HepG2 (cell line): ENCODE data around the gene UBL5. TPM values are rescaled to one million over a fixed set of nuclear protein-coding genes. Genes with fewer than 3 reads are reported as not detected.

Source experiments
- JDP2 ChIP-seq: sonication (generic); formaldehyde crosslinking; IDR thresholded peaks from 2 replicates; pipeline ENCODE4 v1.8.1; 2022; ENCODE audit warnings: missing genetic modification reagents, borderline replicate concordance
- MIER2 ChIP-seq: IDR thresholded peaks from 2 replicates; pipeline ENCODE4 v1.6.1; 2016; ENCODE audit warnings: missing biosample characterization, missing genetic modification reagents
- NPAS2 ChIP-seq: sonication (generic); formaldehyde crosslinking; IDR thresholded peaks from 2 replicates; pipeline ENCODE4 v1.8.0; 2022; ENCODE audit warnings: mild to moderate bottlenecking, missing genetic modification reagents, borderline replicate concordance
- PCBP2 ChIP-seq: fragments of 200-400 bp; formaldehyde crosslinking; optimal IDR thresholded peaks from 2 replicates; pipeline ENCODE3; 2018; ENCODE audit warnings: low read length, low read depth; ENCODE audit not compliant: poor library complexity, severe bottlenecking
- PRPF4 ChIP-seq: fragments of 200-400 bp; formaldehyde crosslinking; IDR thresholded peaks from 2 replicates; pipeline ENCODE4 v1.6.1; 2016; ENCODE audit warnings: low read length, low read depth; ENCODE audit not compliant: poor library complexity, severe bottlenecking
- SIX1 ChIP-seq: sonication (generic); formaldehyde crosslinking; IDR thresholded peaks from 2 replicates; pipeline ENCODE4 v1.4.0; 2020; ENCODE audit warnings: missing genetic modification reagents, borderline replicate concordance
- TCF12 ChIP-seq, 2 experiments: fragments of 450-650 bp in 1 of 2; sonication (generic) in 1 of 2; formaldehyde crosslinking in 1 of 2; IDR thresholded peaks; 2 replicates each; pipeline versions ENCODE4 v1.6.1 to v1.8.0; 2017 to 2022; ENCODE audit warnings: antibody characterized with exemption in 1 of 2, mild to moderate bottlenecking in 1 of 2, missing genetic modification reagents in 1 of 2, moderate library complexity in 1 of 2
- ZFYVE20 ChIP-seq: sonication (generic); formaldehyde crosslinking; IDR thresholded peaks from 2 replicates; pipeline ENCODE4 v1.8.0; 2023; ENCODE audit warnings: low read depth, mild to moderate bottlenecking, moderate library complexity, missing genetic modification reagents, borderline replicate concordance
- ZNF264 ChIP-seq: sonication (generic); formaldehyde crosslinking; IDR thresholded peaks from 2 replicates; pipeline ENCODE4 v1.4.0; 2020; ENCODE audit warnings: missing genetic modification reagents
- ZNF296 ChIP-seq: sonication (generic); formaldehyde crosslinking; conservative IDR thresholded peaks from 2 replicates; pipeline ENCODE4 v1.5.0; 2020; ENCODE audit warnings: mild to moderate bottlenecking, missing genetic modification reagents
- ZNF557 ChIP-seq: sonication (generic); formaldehyde crosslinking; IDR thresholded peaks from 2 replicates; pipeline ENCODE4 v1.4.0; 2020; ENCODE audit warnings: missing genetic modification reagents
- ZNF589 ChIP-seq: sonication (generic); formaldehyde crosslinking; conservative IDR thresholded peaks from 2 replicates; pipeline ENCODE4 v1.8.0; 2022; ENCODE audit warnings: mild to moderate bottlenecking, moderate library complexity, missing genetic modification reagents
- ZNF619 ChIP-seq: sonication (generic); formaldehyde crosslinking; IDR thresholded peaks from 2 replicates; pipeline ENCODE4 v1.4.0; 2020; ENCODE audit warnings: mild to moderate bottlenecking, missing genetic modification reagents
- ZNF629 ChIP-seq: sonication (generic); formaldehyde crosslinking; conservative IDR thresholded peaks from 2 replicates; pipeline ENCODE4 v1.5.0; 2020; ENCODE audit warnings: missing genetic modification reagents
- polyA plus RNA-seq, 8 experiments: library from polyadenylated mRNA; depleted of rRNA in 3 of 8; stranded (reverse) in 7 of 8; unstranded in 1 of 8; fragments of >200 nt; fragmentation: Illumina TruSeq in 4 of 8; extraction: Trizol in 4 of 8; gene quantifications; 2 replicates each; pipeline versions ENCODE4 v1.2.1 to v1.2.3, GENCODE V29; 2011 to 2016; ENCODE audit warnings: low read depth in 4 of 8, missing spikeins in 1 of 8, mixed read lengths in 1 of 8; ENCODE audit not compliant: insufficient read depth in 1 of 8
- total RNA-seq, 5 experiments: library from RNA; depleted of rRNA; stranded (reverse); fragments of >200 nt; fragmentation: Illumina TruSeq; extraction: Trizol; gene quantifications; 2 replicates each; pipeline ENCODE4 v1.2.3, GENCODE V29; 2016; ENCODE audit warnings: low read depth in 1 of 5
- TF ChIP-seq, protein P1 (sequence below): sonication (generic); formaldehyde crosslinking; IDR thresholded peaks from 2 replicates; pipeline ENCODE4 v1.8.0; 2022; ENCODE audit warnings: mild to moderate bottlenecking, missing genetic modification reagents, moderate library complexity
- TF ChIP-seq, protein P2 (sequence below): IDR thresholded peaks from 2 replicates; pipeline ENCODE4 v1.6.1; 2016; ENCODE audit warnings: low read depth, borderline replicate concordance
- TF ChIP-seq, protein P3 (sequence below): sonication (generic); formaldehyde crosslinking; IDR thresholded peaks from 2 replicates; pipeline ENCODE4 v1.4.0; 2020; ENCODE audit warnings: missing genetic modification reagents, borderline replicate concordance
- TF ChIP-seq, protein P4 (sequence below): sonication (generic); formaldehyde crosslinking; IDR thresholded peaks from 2 replicates; pipeline ENCODE4 v1.5.1; 2020; ENCODE audit warnings: missing genetic modification reagents, mild to moderate bottlenecking, borderline replicate concordance
- TF ChIP-seq, protein P5 (sequence below): sonication (generic); formaldehyde crosslinking; IDR thresholded peaks from 2 replicates; pipeline ENCODE4 v1.5.1; 2020; ENCODE audit warnings: mild to moderate bottlenecking, missing genetic modification reagents

UBL5 gene
- total and polyA plus RNA-seq, 2 of the 13 experiments (the other 11 are each of a cell fraction or from before 2014, with no cell fraction given): 373 to 487 TPM

DNA sequence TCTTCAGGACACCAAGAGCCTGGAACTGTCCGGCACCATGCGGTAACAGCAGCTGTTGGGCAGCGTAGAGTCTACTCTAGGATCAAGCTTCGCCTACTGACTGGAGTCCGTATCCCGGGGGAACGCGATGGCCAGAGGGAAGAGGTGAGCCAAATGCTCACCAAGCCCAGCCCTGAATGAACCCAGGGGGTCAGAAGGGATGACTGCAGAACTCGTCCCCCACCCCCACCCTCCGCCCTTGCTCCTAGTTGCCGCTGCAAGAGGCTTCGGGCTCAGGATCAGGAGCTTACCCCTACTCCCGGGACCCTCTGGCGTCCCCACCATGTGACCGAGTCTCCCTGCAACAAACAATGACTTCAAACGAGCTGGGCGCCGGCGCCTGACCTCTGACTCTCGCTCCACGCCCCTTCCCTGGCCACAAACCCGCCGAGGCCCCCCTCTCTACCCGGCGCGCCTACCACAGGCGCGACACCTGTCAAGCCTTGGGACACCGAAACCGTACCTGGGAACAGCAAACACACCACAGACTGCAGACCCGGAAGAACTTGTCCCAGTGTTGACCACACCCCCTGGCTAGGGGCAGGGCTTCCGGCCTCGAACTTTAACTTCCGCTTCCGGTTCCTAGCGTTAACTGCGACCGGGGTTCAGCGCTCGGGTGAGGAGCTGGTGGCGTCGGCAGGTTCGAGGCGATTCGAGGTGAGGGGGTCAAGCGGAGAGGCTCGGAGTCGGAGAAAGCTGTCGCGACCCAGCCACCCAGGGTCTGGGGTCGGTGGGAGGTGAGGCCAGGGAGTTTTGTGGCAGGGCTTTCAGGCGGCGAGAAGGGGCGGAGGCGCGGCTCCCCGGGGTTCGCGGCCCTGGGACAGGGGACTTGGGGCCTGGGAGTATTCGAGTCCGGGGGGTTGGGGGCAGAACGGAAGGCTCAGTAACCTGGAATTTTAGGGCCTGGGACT is at the start of gene UBL5 (continued):
- no peak; the same call in 1 of the 2 replicates for TF ChIP-seq ZNF296 (CRISPR knock-in tag)
- no peak for TF ChIP-seq NPAS2 (CRISPR knock-in tag)
- 0 out of 2 replicates have a peak, but pooled peaks have one; percentile 65 for TF ChIP-seq ZNF589
- TF ChIP-seq PCBP2: no peak
- TF ChIP-seq ZNF264: 0 out of 2 replicates have a peak, but pooled peaks have one; percentile 57
- TF ChIP-seq ZNF629 (CRISPR knock-in tag): 0 out of 2 replicates have a peak, but pooled peaks have one; percentile 31
- no peak for TF ChIP-seq PRPF4
- TF ChIP-seq TCF12 (IDR thresholded peaks at IDR 0.05): no peak
- 0 out of 2 replicates have a peak, but pooled peaks have one; percentile 18 for TF ChIP-seq TCF12 (CRISPR knock-in tag; IDR thresholded peaks at IDR 0.05)
- TF ChIP-seq, protein P1, sequence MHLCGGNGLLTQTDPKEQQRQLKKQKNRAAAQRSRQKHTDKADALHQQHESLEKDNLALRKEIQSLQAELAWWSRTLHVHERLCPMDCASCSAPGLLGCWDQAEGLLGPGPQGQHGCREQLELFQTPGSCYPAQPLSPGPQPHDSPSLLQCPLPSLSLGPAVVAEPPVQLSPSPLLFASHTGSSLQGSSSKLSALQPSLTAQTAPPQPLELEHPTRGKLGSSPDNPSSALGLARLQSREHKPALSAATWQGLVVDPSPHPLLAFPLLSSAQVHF (CRISPR knock-in tag): no peak
- no peak for TF ChIP-seq ZFYVE20 (CRISPR knock-in tag)
- TF ChIP-seq ZNF619 (CRISPR knock-in tag): no peak
- TF ChIP-seq JDP2 (CRISPR knock-in tag): no peak
- no peak for TF ChIP-seq SIX1 (CRISPR knock-in tag)
- TF ChIP-seq ZNF557 (CRISPR knock-in tag): 0 out of 2 replicates have a peak, but pooled peaks have one; percentile 32
- TF ChIP-seq, protein P2, sequence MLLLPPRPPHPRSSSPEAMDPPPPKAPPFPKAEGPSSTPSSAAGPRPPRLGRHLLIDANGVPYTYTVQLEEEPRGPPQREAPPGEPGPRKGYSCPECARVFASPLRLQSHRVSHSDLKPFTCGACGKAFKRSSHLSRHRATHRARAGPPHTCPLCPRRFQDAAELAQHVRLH (CRISPR knock-in tag): peak; percentile 83
- TF ChIP-seq, protein P3, sequence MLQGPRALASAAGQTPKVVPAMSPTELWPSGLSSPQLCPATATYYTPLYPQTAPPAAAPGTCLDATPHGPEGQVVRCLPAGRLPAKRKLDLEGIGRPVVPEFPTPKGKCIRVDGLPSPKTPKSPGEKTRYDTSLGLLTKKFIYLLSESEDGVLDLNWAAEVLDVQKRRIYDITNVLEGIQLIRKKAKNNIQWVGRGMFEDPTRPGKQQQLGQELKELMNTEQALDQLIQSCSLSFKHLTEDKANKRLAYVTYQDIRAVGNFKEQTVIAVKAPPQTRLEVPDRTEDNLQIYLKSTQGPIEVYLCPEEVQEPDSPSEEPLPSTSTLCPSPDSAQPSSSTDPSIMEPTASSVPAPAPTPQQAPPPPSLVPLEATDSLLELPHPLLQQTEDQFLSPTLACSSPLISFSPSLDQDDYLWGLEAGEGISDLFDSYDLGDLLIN (CRISPR knock-in tag): no peak
- TF ChIP-seq MIER2: peak; percentile 49; the same call in 1 of the 2 replicates
- TF ChIP-seq, protein P4, sequence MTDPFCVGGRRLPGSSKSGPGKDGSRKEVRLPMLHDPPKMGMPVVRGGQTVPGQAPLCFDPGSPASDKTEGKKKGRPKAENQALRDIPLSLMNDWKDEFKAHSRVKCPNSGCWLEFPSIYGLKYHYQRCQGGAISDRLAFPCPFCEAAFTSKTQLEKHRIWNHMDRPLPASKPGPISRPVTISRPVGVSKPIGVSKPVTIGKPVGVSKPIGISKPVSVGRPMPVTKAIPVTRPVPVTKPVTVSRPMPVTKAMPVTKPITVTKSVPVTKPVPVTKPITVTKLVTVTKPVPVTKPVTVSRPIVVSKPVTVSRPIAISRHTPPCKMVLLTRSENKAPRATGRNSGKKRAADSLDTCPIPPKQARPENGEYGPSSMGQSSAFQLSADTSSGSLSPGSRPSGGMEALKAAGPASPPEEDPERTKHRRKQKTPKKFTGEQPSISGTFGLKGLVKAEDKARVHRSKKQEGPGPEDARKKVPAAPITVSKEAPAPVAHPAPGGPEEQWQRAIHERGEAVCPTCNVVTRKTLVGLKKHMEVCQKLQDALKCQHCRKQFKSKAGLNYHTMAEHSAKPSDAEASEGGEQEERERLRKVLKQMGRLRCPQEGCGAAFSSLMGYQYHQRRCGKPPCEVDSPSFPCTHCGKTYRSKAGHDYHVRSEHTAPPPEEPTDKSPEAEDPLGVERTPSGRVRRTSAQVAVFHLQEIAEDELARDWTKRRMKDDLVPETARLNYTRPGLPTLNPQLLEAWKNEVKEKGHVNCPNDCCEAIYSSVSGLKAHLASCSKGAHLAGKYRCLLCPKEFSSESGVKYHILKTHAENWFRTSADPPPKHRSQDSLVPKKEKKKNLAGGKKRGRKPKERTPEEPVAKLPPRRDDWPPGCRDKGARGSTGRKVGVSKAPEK (CRISPR knock-in tag): no peak
- TF ChIP-seq, protein P5, sequence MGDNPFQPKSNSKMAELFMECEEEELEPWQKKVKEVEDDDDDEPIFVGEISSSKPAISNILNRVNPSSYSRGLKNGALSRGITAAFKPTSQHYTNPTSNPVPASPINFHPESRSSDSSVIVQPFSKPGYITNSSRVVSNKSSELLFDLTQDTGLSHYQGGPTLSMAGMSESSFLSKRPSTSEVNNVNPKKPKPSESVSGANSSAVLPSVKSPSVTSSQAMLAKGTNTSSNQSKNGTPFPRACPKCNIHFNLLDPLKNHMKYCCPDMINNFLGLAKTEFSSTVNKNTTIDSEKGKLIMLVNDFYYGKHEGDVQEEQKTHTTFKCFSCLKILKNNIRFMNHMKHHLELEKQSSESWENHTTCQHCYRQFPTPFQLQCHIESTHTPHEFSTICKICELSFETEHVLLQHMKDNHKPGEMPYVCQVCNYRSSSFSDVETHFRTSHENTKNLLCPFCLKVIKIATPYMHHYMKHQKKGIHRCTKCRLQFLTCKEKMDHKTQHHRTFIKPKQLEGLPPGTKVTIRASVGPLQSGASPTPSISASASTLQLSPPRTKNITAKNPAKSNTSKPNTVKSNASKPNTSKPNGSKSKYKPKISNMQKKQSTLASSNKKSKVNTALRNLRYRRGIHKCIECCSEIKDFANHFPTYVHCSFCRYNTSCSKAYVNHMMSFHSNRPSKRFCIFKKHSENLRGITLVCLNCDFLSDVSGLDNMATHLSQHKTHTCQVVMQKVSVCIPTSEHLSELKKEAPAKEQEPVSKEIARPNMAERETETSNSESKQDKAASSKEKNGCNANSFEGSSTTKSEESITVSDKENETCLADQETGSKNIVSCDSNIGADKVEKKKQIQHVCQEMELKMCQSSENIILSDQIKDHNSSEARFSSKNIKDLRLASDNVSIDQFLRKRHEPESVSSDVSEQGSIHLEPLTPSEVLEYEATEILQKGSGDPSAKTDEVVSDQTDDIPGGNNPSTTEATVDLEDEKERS (CRISPR knock-in tag): peak; percentile 58; the same call in 1 of the 2 replicates
